Measurements from ENCODE around the gene FYN.
A peak's percentile ranks its signal among the peaks of the same experiment; 100 is the strongest.
"Not testable (repeated sequence)": the region's sequence is repeated elsewhere in the genome, so short reads cannot be mapped to it uniquely, and the experiment has no call there.

Gene FYN

GRCh38 chr6:111873178-111874024, at the start of gene FYN:
Gene FYN (minus strand): TSS chr6:111873452. CDS start chr6:111720051, 153,401 bp downstream.
- peak; percentile 96 to 99 (median 98) for DNase-seq (ENCODE audit: low read depth in 3 of 3, low spot score in 1 of 3)

GRCh38 chr6:111922454-111923297, 49.4 kb upstream of the FYN start:
- DNase-seq (ENCODE audit: low read depth in 3 of 3, low spot score in 1 of 3), result no peak

- no peak for DNase-seq (ENCODE audit: low read depth in 3 of 3, low spot score in 1 of 3)
Observed at GRCh38 chr6:111921103-111921502, 47.9 kb upstream of the FYN start.

- no peak for DNase-seq (ENCODE audit: low read depth in 3 of 3, low spot score in 1 of 3)
Observed at GRCh38 chr6:111920578-111920977, 47.3 kb upstream of the FYN start.

- no peak for DNase-seq (ENCODE audit: low read depth in 3 of 3, low spot score in 1 of 3)
Observed at GRCh38 chr6:111918825-111919224, 45.6 kb upstream of the FYN start.

GRCh38 chr6:111916747-111917146, 43.5 kb upstream of the FYN start:
- no peak for DNase-seq (ENCODE audit: low read depth in 3 of 3, low spot score in 1 of 3)

GRCh38 chr6:111914617-111915016, 41.4 kb upstream of the FYN start:
- DNase-seq (ENCODE audit: low read depth in 3 of 3, low spot score in 1 of 3), result no peak

- DNase-seq (ENCODE audit: low read depth in 3 of 3, low spot score in 1 of 3), result no peak
Observed at GRCh38 chr6:111912904-111913303, 39.7 kb upstream of the FYN start.

- no peak for DNase-seq (ENCODE audit: low read depth in 3 of 3, low spot score in 1 of 3)
Observed at GRCh38 chr6:111911428-111911827, 38.2 kb upstream of the FYN start.

GRCh38 chr6:111909238-111909637, 36.0 kb upstream of the FYN start:
- no peak for DNase-seq (ENCODE audit: low read depth in 3 of 3, low spot score in 1 of 3)

GRCh38 chr6:111908365-111908764, 35.1 kb upstream of the FYN start:
- not testable (repeated sequence) for DNase-seq (ENCODE audit: low read depth in 3 of 3, low spot score in 1 of 3)

- DNase-seq (ENCODE audit: low read depth in 3 of 3, low spot score in 1 of 3), result no peak
Observed at GRCh38 chr6:111900735-111901134, 27.5 kb upstream of the FYN start.

GRCh38 chr6:111899531-111899930, 26.3 kb upstream of the FYN start:
- DNase-seq (ENCODE audit: low read depth in 3 of 3, low spot score in 1 of 3), result no peak

GRCh38 chr6:111898452-111898851, 25.2 kb upstream of the FYN start:
- DNase-seq (ENCODE audit: low read depth in 3 of 3, low spot score in 1 of 3), result no peak

GRCh38 chr6:111894951-111895350, 21.7 kb upstream of the FYN start:
- DNase-seq (ENCODE audit: low read depth in 3 of 3, low spot score in 1 of 3), result no peak

GRCh38 chr6:111894272-111894671, 21.0 kb upstream of the FYN start:
- no peak for DNase-seq (ENCODE audit: low read depth in 3 of 3, low spot score in 1 of 3)

- no peak for DNase-seq (ENCODE audit: low read depth in 3 of 3, low spot score in 1 of 3)
Observed at GRCh38 chr6:111892431-111892830, 19.2 kb upstream of the FYN start.

- DNase-seq (ENCODE audit: low read depth in 3 of 3, low spot score in 1 of 3), result no peak
Observed at GRCh38 chr6:111890988-111891387, 17.7 kb upstream of the FYN start.

GRCh38 chr6:111888928-111889695, 15.9 kb upstream of the FYN start:
- DNase-seq (ENCODE audit: low read depth in 3 of 3, low spot score in 1 of 3), result no peak

- not testable (repeated sequence) for DNase-seq (ENCODE audit: low read depth in 3 of 3, low spot score in 1 of 3)
Observed at GRCh38 chr6:111886793-111887192, 13.5 kb upstream of the FYN start.

- no peak for DNase-seq (ENCODE audit: low read depth in 3 of 3, low spot score in 1 of 3)
Observed at GRCh38 chr6:111885373-111886027, 12.2 kb upstream of the FYN start.

Data from stimulated activated CD4-positive, alpha-beta T cell treated with anti-CD3 and anti-CD28 coated beads, TNF-alpha, amount 100 ng/mL, for 1 hour (primary cell).